Ishikawa (cell line): ENCODE results near the gene SPATA2L.

Experiments used
- CEBPB ChIP-seq: IDR thresholded peaks from 2 replicates; pipeline ENCODE4 v1.6.1; 2012
- CREB1 ChIP-seq: IDR thresholded peaks from 2 replicates; pipeline ENCODE4 v1.6.1; 2012; ENCODE audit warnings: low read depth
- EGR1 ChIP-seq: IDR thresholded peaks from 2 replicates; pipeline ENCODE4 v1.6.1; 2012
- EP300 ChIP-seq: IDR thresholded peaks from 2 replicates; pipeline ENCODE4 v1.6.1; 2012; ENCODE audit warnings: borderline replicate concordance
- FOXM1 ChIP-seq: IDR thresholded peaks from 2 replicates; pipeline ENCODE4 v1.6.1; 2012; ENCODE audit warnings: low read depth, borderline replicate concordance
- MAX ChIP-seq: IDR thresholded peaks from 2 replicates; pipeline ENCODE4 v1.6.1; 2012
- NFIC ChIP-seq: IDR thresholded peaks from 2 replicates; pipeline ENCODE4 v1.6.1; 2012
- RAD21 ChIP-seq: IDR thresholded peaks from 2 replicates; pipeline ENCODE4 v1.6.1; 2012; ENCODE audit warnings: low read depth
- TAF1 ChIP-seq: IDR thresholded peaks from 2 replicates; pipeline ENCODE4 v1.6.1; 2012; ENCODE audit warnings: low read depth, mild to moderate bottlenecking
- TCF12 ChIP-seq: IDR thresholded peaks from 2 replicates; pipeline ENCODE4 v1.6.1; 2012; ENCODE audit warnings: low read depth
- TEAD4 ChIP-seq: IDR thresholded peaks from 2 replicates; pipeline ENCODE4 v1.6.1; 2012
- USF1 ChIP-seq: IDR thresholded peaks from 2 replicates; pipeline ENCODE4 v1.6.1; 2012
- YY1 ChIP-seq: IDR thresholded peaks from 2 replicates; pipeline ENCODE4 v1.6.1; 2012; ENCODE audit warnings: low read depth
- ZBTB7A ChIP-seq: IDR thresholded peaks from 2 replicates; pipeline ENCODE4 v1.6.1; 2012; ENCODE audit warnings: low read depth
- TF ChIP-seq, protein P1 (sequence below): IDR thresholded peaks from 2 replicates; pipeline ENCODE4 v1.6.1; 2012; ENCODE audit warnings: low read depth, mild to moderate bottlenecking

The SPATA2L gene

DNA sequence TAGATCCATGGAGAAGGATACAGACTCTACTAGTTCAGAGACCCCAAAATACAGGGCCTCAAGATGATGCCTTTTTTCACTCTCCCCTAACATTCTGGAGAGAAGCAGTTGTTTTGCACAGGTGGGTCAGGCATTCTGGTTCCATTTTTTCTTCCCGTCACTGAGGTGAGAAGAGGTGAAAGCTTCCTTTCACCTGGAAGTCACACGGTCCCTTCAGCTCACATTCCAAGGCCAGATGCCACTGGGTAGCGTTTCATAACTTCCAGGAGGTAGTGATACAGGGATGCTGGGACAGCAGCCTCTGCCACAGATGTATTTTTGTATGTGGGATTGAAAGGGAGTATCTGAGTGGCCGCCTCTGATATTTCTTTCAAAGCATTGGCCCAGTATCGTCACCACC is 13.1 kb downstream of the SPATA2L start:
- TF ChIP-seq TEAD4 (no peak), MAX (no peak), NFIC (no peak), TCF12 (no peak), FOXM1 (no peak), TAF1 (no peak), ZBTB7A (no peak), YY1 (no peak), CEBPB (no peak), EGR1 (no peak), RAD21 (no peak), CREB1 (no peak), EP300 (no peak), USF1 (no peak)
- TF ChIP-seq, protein P1, sequence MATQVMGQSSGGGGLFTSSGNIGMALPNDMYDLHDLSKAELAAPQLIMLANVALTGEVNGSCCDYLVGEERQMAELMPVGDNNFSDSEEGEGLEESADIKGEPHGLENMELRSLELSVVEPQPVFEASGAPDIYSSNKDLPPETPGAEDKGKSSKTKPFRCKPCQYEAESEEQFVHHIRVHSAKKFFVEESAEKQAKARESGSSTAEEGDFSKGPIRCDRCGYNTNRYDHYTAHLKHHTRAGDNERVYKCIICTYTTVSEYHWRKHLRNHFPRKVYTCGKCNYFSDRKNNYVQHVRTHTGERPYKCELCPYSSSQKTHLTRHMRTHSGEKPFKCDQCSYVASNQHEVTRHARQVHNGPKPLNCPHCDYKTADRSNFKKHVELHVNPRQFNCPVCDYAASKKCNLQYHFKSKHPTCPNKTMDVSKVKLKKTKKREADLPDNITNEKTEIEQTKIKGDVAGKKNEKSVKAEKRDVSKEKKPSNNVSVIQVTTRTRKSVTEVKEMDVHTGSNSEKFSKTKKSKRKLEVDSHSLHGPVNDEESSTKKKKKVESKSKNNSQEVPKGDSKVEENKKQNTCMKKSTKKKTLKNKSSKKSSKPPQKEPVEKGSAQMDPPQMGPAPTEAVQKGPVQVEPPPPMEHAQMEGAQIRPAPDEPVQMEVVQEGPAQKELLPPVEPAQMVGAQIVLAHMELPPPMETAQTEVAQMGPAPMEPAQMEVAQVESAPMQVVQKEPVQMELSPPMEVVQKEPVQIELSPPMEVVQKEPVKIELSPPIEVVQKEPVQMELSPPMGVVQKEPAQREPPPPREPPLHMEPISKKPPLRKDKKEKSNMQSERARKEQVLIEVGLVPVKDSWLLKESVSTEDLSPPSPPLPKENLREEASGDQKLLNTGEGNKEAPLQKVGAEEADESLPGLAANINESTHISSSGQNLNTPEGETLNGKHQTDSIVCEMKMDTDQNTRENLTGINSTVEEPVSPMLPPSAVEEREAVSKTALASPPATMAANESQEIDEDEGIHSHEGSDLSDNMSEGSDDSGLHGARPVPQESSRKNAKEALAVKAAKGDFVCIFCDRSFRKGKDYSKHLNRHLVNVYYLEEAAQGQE, result no peak

- peak; percentile 39 for TF ChIP-seq USF1
- TF ChIP-seq TCF12, result no peak
- TF ChIP-seq CEBPB, result no peak
- peak; percentile 55 for TF ChIP-seq MAX
Measured at GRCh38 chr16:89687092-89687940, 14.2 kb downstream of the SPATA2L start.

GRCh38 chr16:89686520-89687091 is 14.9 kb downstream of the SPATA2L start, which contains the start of gene CDK10:
CDK10 (plus strand) TSS chr16:89686689; CDS start chr16:89686711, 22 bp downstream.
- TF ChIP-seq NFIC (no peak), CEBPB (no peak), EP300 (no peak; the same call in 1 of the 2 replicates), TEAD4 (peak; percentile 5; the same call in 1 of the 2 replicates), MAX (peak; percentile 95), RAD21 (no peak), ZBTB7A (no peak; the same call in 1 of the 2 replicates), TAF1 (peak; percentile 83), FOXM1 (peak; percentile 45; the same call in 1 of the 2 replicates), EGR1 (peak; percentile 22; the same call in 1 of the 2 replicates), TCF12 (peak; percentile 59; the same call in 1 of the 2 replicates), YY1 (peak; percentile 91), USF1 (no peak), CREB1 (no peak)
- TF ChIP-seq, protein P1, result no peak

GRCh38 chr16:89685916-89686315 is 15.6 kb downstream of the SPATA2L start:
- no peak for TF ChIP-seq NFIC
- no peak for TF ChIP-seq EGR1
- TF ChIP-seq TAF1, result no peak
- no peak for TF ChIP-seq ZBTB7A
- TF ChIP-seq CREB1, result no peak
- no peak for TF ChIP-seq EP300
- no peak for TF ChIP-seq USF1
- no peak for TF ChIP-seq TEAD4
- TF ChIP-seq TCF12, result no peak
- no peak for TF ChIP-seq MAX
